GDM1 (cell line): ENCODE data around the gene KIF3A.
A peak's percentile ranks its signal among the peaks of the same experiment; 100 is the strongest.

Experiments used
- DNase-seq: peaks from one replicate; lab custom pipeline; 2025; lab: John Stamatoyannopoulos, UW

The KIF3A gene

DNA sequence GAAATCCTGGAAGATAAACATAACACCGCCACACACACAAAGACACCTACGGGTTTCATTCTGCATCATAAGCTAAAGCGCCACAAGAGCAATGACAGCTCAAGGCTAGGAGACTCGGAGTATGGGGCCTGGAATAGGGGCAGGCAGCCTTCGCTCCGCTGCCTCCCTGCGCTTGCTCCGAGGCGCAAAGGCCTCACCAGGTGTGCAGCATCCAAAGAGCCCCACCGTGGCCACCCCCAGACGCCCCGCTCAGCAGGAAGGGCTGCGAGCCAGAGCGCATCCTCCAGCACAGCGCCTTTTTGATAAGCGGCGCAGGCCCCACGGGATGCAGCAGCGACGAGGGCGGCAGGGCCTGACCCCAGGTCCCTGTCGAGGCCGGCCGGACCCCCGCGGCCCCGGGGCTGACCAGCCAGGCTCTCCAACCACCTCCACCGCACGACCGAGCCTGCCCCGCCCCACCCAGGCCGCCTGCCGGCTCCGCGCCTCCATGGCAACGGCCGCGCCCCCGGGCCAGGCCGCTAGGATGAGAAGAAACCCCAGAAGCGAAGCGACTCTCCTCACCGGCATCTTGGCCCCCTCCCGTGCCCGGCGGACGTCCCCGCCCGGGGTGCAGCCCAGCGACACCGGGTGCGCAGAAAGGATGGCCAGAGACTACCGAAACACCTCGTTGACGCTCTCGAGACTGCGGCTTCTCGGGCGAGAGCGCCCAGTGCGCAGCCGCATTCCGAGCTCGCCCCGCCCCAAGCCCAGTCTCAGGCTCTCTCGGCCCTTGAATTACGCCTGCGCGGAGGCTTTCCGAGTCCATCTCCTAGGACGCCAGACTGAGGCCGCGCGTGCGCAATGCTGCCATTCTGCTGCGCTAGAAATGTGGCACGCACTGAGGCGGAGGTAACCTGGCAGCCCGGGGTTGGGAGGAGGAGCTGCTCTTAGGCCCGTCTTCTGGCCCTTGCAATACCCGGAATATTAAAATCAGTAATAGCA lies at the start of gene KIF3A:
TSS of gene KIF3A (minus strand) at position 694 of the 981 bp plus-strand sequence. CDS start at position 567, 127 bp downstream.
- DNase-seq, result peak; percentile 92

DNA sequence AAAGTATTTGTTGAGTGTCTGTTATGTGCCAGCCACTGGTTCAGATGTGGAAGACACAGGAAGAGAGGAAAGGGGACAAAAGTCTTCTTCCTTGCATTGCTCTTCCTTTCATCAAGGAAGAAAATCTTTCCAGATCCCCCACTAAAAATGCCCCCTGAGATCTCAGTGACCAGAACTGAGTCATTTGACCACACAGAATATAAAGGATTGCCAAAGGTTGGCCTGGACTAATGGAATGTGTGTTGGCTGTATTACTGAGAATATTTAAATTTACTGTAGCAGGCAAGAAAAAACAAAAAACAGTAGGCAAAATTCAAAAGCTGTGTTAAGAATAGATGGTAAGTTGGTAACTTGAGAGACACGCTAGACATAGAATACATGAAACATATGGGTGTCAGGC lies 49.7 kb upstream of the KIF3A start:
- DNase-seq, result no peak

DNA sequence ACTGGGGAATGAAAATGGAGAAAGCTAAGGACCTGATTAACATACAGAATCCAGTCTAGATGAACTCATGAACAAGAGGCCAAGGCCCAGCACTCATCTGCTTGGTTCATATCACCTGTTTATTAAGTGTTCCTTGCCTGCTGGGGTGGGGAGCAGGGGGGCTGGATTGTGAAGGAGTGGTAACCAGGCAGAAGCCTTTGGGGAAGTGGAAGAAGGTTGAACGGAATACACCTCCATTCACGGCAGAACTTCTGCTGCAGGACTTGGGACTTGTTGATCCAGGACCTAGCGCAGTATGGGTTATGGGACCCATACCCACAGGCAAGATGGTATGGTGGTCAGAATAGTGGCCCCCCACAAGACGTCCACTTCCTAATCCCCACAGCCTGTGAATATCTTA lies 48.5 kb upstream of the KIF3A start:
- no peak for DNase-seq

DNA sequence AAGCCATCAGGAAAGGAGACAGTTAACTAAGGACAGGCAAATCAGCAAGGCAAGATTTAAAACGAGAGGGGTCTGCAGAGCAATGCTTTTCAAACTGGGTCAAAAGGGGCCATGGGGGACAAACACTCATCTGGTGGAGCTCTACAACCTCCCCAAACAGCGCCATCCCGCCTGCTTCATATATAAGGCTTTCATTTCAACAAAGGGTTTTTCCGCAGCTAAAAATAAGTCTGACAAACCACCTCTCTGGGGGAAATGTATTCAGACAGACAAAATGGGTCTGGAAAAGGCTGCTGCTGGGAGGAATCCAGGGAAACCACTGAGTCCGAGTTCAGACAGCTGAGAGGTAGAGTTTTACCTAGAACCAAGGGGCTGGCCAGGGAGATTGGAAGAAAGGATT lies 48.0 kb upstream of the KIF3A start:
- no peak for DNase-seq

DNA sequence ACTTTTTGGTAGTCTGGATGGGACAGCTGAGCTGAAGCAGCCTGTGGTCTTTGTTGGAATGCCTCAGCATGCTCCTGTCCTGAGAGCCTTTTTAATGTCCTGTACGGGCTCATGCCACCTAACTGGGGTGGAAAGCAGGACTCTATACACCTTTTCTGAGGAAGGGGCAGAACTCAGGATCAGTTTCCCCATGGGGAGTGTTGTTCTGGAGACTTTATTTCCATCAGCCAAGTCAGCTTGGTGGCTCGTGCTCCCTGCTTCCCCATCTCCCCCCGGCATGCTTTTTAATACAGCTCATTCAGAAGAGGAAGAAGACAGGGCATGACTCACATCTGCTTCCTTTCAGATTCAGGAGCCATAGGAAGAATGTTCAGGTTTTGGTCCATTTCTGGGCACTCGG lies 44.8 kb upstream of the KIF3A start:
- DNase-seq, result peak; percentile 43

GRCh38 chr5:132781029-132781428 lies 43.7 kb upstream of the KIF3A start:
- no peak for DNase-seq

DNA sequence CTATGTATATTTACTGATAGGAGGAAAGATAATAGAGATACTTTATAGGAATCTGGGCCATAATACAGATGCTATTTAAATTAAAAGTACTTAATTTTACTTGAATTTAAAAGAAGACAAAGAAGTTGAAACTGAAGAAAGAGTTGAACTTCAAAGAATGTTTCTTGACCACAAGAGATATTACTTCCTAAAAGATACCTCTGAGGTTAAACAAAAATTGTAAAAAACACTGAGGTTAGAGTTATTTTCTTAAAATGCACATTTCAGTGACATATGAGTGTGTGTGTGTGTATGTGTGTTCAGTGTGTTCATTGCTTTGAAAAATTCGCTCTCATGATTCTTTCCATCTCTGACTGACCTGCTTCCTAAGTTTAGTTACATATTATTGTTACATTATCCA lies 43.2 kb upstream of the KIF3A start:
- DNase-seq, result no peak

GRCh38 chr5:132779961-132780360 lies 42.6 kb upstream of the KIF3A start:
- DNase-seq, result no peak

GRCh38 chr5:132778856-132779255 lies 41.5 kb upstream of the KIF3A start:
- DNase-seq, result no peak

DNA sequence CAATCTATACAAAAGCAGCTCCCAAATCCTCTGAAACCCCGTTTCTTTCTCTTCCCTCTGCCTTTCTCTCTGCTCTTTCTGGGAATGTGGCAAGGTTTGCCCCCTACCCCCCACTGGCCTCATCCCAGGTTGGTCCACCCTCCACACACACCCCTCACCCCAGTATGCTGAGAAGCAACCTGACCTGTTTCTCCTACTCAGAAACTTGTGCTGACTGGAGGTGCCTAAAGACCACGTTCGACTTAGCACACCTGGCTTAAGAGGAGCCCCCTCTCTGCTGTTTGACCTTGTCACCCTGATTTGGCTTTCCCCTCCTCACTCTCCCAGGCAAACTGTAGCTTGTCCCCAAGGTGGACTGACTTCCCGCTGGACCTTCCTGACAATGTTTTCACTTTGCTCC lies 40.8 kb upstream of the KIF3A start:
- no peak for DNase-seq

GRCh38 chr5:132777209-132778069 lies 40.1 kb upstream of the KIF3A start, which contains the start of gene SEPTIN8:
SEPTIN8 (minus strand) TSS chr5:132777239; CDS start chr5:132777137, 102 bp downstream.
- no peak for DNase-seq

DNA sequence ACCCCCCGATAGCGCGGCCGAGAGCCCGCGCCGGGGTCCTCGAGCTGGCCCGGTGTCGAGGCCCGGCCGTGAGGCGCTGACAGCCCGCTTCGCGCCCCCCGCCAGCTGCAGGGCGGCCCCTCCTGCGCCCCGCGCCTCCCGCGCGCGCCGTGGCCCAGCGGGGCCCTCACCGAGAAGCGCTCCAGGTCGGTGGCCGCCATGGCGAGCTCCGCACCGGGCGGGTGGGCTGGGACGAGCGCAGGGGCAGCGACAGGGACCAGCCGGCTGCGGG lies 39.5 kb upstream of the KIF3A start:
- DNase-seq, result no peak

- no peak for DNase-seq
Measured at GRCh38 chr5:132776131-132776937, 39.0 kb upstream of the KIF3A start.

DNA sequence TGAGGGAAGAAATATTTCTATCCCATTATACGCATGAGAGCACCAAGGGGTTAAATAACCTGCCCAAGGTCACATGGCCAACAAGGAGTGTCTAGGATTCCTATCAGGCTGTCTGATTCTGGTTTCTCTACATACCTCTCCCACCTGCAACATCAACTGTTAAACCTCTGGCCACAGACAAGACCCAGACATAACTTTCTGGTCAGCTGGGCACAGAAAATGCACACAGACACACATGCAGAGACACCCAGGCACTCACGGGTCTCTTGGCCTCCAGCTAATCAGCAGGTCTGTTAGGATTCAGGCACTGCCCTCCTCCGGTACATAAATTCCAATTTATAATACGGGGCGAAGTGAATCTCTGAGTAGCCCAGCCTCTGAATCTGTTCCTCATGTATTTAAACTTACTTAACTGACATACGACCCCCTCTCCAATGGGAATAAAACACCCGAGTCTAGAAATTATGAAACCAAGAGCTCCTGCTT lies 38.2 kb upstream of the KIF3A start:
- DNase-seq, result no peak

GRCh38 chr5:132774896-132775295 lies 37.5 kb upstream of the KIF3A start:
- no peak for DNase-seq

DNA sequence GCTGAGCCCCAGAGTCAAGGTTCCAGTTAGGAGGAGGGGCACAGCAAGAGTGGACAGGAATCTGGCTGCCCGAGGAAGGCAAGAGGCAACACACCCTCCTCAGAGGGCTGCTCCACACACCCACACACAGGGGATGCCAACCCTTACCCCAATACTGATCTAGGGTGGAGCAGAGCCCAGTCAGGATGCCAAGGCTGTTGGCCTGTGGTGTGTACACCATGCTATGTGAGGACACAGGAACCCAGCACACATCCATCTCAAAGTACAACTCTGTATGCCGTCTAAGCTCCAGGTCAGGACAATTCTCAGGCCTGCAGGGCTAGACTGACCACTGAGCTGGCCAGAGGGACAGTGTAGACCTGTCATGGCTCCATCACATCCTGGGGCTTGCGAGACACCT lies 37.1 kb upstream of the KIF3A start:
- DNase-seq, result no peak

DNA sequence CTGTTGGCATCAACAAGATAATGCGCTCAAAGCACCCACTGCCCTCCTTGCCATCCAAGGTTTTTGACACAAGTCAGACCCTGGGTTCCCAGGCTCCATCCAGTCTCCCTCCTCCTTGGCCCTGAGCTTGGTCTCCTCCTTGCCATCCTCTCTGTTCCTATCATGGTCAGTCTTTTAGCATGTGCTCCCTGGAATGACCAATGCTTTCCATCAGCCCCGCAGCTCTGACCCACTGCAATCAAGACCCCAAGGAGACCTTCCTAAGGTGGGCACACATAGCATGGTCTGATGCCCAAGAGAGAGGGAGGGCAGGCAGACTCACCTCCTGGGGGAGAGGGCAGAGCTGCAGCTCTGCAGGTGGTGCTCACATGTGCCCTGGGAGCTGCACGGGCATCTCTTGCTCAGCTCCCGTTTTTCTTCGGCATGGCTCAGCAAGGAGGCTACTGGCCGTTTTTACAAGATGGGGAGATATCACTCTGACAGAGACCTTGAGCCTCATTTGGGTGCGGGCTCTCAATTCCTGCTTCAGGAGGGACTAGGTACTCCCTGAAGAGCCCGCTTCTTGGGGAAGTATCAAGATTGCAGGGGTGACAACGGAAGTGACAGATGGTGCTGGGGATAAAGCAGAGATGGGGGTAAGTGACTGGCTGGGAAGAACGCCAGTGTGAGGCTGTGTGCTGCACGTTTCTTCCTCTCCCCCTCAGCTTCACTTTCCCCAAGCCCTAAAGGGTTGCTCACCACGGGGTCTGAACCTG lies 36.4 kb upstream of the KIF3A start:
- DNase-seq, result no peak

DNA sequence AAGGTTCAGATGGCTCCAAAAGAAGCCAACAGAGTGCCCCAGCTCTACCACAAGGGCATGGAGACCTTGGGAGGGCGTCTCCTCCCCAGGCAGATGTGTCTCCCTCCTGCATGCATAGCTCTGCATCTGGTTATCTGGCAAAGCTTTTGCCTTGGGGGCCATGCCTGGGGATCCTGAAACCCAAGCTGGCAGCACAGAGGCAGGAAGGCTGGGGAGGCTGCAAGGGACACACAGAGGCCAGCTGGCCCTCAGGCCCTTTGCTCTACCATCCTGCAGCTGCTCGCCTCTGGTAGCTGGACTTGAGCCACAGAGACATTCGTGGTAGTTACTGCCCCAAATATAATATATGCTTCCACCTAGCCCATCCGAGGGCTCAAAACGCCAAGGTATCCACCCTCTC lies 35.8 kb upstream of the KIF3A start:
- DNase-seq, result no peak

- DNase-seq, result no peak
Measured at GRCh38 chr5:132772291-132773070, 35.1 kb upstream of the KIF3A start.

DNA sequence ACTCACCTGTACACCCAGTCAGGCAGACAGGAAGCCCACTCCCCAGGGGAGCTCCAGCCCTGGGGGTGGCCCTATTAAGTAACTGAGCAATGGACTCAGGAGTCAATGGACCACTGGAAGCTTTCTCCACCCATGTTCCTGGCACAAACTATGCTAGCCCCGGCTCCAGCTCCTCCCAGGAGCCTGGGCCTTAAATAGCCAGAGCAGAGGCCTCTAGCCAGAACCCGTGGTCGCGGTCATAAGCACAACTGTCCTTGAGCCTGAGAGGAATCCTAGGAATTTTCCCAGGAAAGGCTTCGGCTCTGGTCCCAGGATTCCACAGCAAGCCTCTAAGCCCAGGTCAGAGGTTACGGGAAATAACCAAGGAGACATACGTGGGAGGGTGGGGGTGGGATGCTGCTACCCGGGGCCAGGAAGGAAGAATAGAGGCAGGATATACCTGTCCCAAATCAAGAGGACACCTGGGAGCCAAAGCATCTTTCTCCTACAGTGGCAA lies 34.2 kb upstream of the KIF3A start:
- no peak for DNase-seq
